HepG2 (cell line): ENCODE data around the gene PGLYRP4. TPM values are rescaled to one million over a fixed set of nuclear protein-coding genes. Genes with fewer than 3 reads are reported as not detected.

Experiments used
- ATAC-seq: fragments of 200-7000 bp; cut with Tn5 transposase; 3 replicates; pipeline ENCODE4 v1.9.1; 2020; ENCODE audit warnings: mild to moderate bottlenecking, moderate library complexity
- BruUV-seq: library from RNA; stranded (reverse); fragments of 400-500 nt; replicated peaks from 2 replicates; lab custom pipeline; 2021; lab: Mats Ljungman, UMichigan
- CTCF ChIA-PET: fragments of 300-600 bp; formaldehyde crosslinking; extraction: SDS; loops from one replicate; lab custom pipeline; 2021; ENCODE audit warnings: low total read pairs, inconsistent platforms, low intra/inter-chr PET ratio; lab: Yijun Ruan, JAX
- POLR2A ChIA-PET: fragments of 350-600 bp; sonication (Branson Sonifier 250); formaldehyde crosslinking; loops from one replicate; lab custom pipeline; 2020; ENCODE audit warnings: antibody characterized with exemption, inconsistent platforms; lab: Yijun Ruan, JAX
- DNase-seq: peaks from one replicate; pipeline ENCODE4 v3.0.0-alpha.2; 2015; ENCODE audit warnings: low spot score
- FAIRE-seq: peaks from 3 replicates; lab custom pipeline; 2011; peaks lifted over from hg19 to GRCh38; lab: Jason Lieb, UNC
- H2AFZ ChIP-seq: one replicate; pipeline ENCODE4 v1.6.1; 2011; ENCODE audit warnings: low read length, inconsistent platforms
- H3K27ac ChIP-seq: fragments of 300-600 bp; 3 replicates; pipeline ENCODE4 v1.8.0; 2011; ENCODE audit warnings: mixed run types, mild to moderate bottlenecking, mixed read lengths, low read length, inconsistent platforms; ENCODE audit not compliant: insufficient read depth; ENCODE audit errors: extremely low read length
- H3K27me3 ChIP-seq, 2 experiments: fragments of 200-600 bp in 1 of 2; 2 replicates in 1 of 2; 3 replicates in 1 of 2; pipeline versions ENCODE4 v1.6.0 to v1.8.0; 2011; ENCODE audit warnings: low read length in 2 of 2, mild to moderate bottlenecking in 2 of 2, moderate library complexity in 2 of 2, inconsistent platforms in 1 of 2; ENCODE audit not compliant: insufficient read depth in 2 of 2, control insufficient read depth in 1 of 2
- H3K36me3 ChIP-seq, 2 experiments: fragments of 200-600 bp in 1 of 2; replicated peaks in 1 of 2; 2 replicates in 1 of 2; 3 replicates in 1 of 2; pipeline versions ENCODE4 v1.5.1 to v1.8.0; 2011; ENCODE audit warnings: low read length in 2 of 2, inconsistent platforms in 1 of 2; ENCODE audit not compliant: insufficient read depth in 2 of 2, control insufficient read depth in 1 of 2
- H3K4me1 ChIP-seq: 2 replicates; pipeline ENCODE4 v1.5.1; 2012; ENCODE audit warnings: low read length, inconsistent platforms; ENCODE audit not compliant: insufficient read depth
- H3K4me2 ChIP-seq: 2 replicates; pipeline ENCODE4 v1.6.0; 2011; ENCODE audit warnings: low read depth, low read length, inconsistent platforms
- H3K4me3 ChIP-seq, 3 experiments: fragments of 200-600 bp in 1 of 3; sonication (generic), shearing (Covaris generic) in 1 of 3; replicated peaks in 1 of 3; 2 replicates each; pipeline ENCODE4 v1.5.1; 2011 to 2016; ENCODE audit warnings: low read length in 3 of 3, inconsistent platforms in 2 of 3, low read depth in 2 of 3, mild to moderate bottlenecking in 2 of 3, control low read depth in 1 of 3, mixed read lengths in 1 of 3; ENCODE audit not compliant: insufficient read depth in 1 of 3
- H3K79me2 ChIP-seq: one replicate; pipeline ENCODE4 v1.6.1; 2011; ENCODE audit warnings: low read length, inconsistent platforms; ENCODE audit not compliant: insufficient read depth
- H3K9ac ChIP-seq: 2 replicates; pipeline ENCODE4 v1.6.0; 2011; ENCODE audit warnings: mild to moderate bottlenecking, low read depth, low read length, inconsistent platforms; ENCODE audit not compliant: insufficient read depth
- H3K9me3 ChIP-seq: 2 replicates; pipeline ENCODE4 v1.5.1; 2012; ENCODE audit warnings: mild to moderate bottlenecking, low read length
- H4K20me1 ChIP-seq: 2 replicates; pipeline ENCODE4 v1.6.0; 2011; ENCODE audit warnings: inconsistent platforms, mild to moderate bottlenecking, low read length, moderate library complexity; ENCODE audit not compliant: insufficient read depth
- FIP1L1 ChIP-seq: fragments of 200-400 bp; formaldehyde crosslinking; IDR thresholded peaks from 2 replicates; pipeline ENCODE4 v1.6.1; 2018; ENCODE audit warnings: low read depth, mild to moderate bottlenecking, low read length, moderate library complexity, borderline replicate concordance; ENCODE audit not compliant: insufficient read depth
- HDAC1 ChIP-seq: sonication (generic); formaldehyde crosslinking; IDR thresholded peaks from 2 replicates; pipeline ENCODE4 v1.5.1; 2020; ENCODE audit warnings: mild to moderate bottlenecking, missing genetic modification reagents
- HNF4A ChIP-seq: sonication (generic); formaldehyde crosslinking; IDR thresholded peaks from 2 replicates; pipeline ENCODE4 v1.4.0; 2020; ENCODE audit warnings: missing genetic modification reagents
- HNF4G ChIP-seq, 2 experiments: sonication (generic) in 1 of 2; formaldehyde crosslinking in 1 of 2; IDR thresholded peaks; 2 replicates each; pipeline versions ENCODE4 v1.4.0 to v1.6.1; 2011 to 2020; ENCODE audit warnings: borderline replicate concordance in 2 of 2, low read depth in 2 of 2, mild to moderate bottlenecking in 2 of 2, low read length in 1 of 2, missing genetic modification reagents in 1 of 2, moderate library complexity in 1 of 2
- IKZF1 ChIP-seq: fragments of 450-650 bp; IDR thresholded peaks from 2 replicates; pipeline ENCODE4 v1.7.1; 2016
- IRX3 ChIP-seq: sonication (generic); formaldehyde crosslinking; IDR thresholded peaks from 2 replicates; pipeline ENCODE4 v1.8.1; 2023; ENCODE audit warnings: mild to moderate bottlenecking, low read depth, missing genetic modification reagents, borderline replicate concordance
- U2AF1 ChIP-seq: fragments of 200-400 bp; formaldehyde crosslinking; optimal IDR thresholded peaks from 2 replicates; pipeline ENCODE3; 2017; ENCODE audit warnings: mild to moderate bottlenecking, low read depth, low read length
- ZFAT ChIP-seq: sonication (generic); formaldehyde crosslinking; conservative IDR thresholded peaks from 2 replicates; pipeline ENCODE4 v1.8.1; 2023; ENCODE audit warnings: missing genetic modification reagents, inconsistent platforms
- WGBS: methylation state at CpG from one replicate; pipeline ENCODE4 v1.1.6; 2017; ENCODE audit warnings: low lambda C conversion rate; 5-methylcytosine and 5-hydroxymethylcytosine counted together
- in situ Hi-C: cut with HindIII; loops from 2 replicates; pipeline ENCODE4 v1.10.0; 2017; ENCODE audit warnings: low pct_unique_long_range_greater_than_20kb; ENCODE audit not compliant: extremely low pct_ligation_motif_present
- intact Hi-C: fragments of 100-400 bp; cut with micrococcal nuclease; formaldehyde crosslinking; loops from one replicate; pipeline ENCODE4 v1.10.0; 2022; ENCODE audit not compliant: unreplicated experiment
- polyA plus RNA-seq, 8 experiments: library from polyadenylated mRNA; depleted of rRNA in 3 of 8; stranded (reverse) in 7 of 8; unstranded in 1 of 8; fragments of >200 nt; fragmentation: Illumina TruSeq in 4 of 8; extraction: Trizol in 4 of 8; gene quantifications; 2 replicates each; pipeline versions ENCODE4 v1.2.1 to v1.2.3, GENCODE V29; 2011 to 2016; ENCODE audit warnings: low read depth in 4 of 8, missing spikeins in 1 of 8, mixed read lengths in 1 of 8; ENCODE audit not compliant: insufficient read depth in 1 of 8
- total RNA-seq, 5 experiments: library from RNA; depleted of rRNA; stranded (reverse); fragments of >200 nt; fragmentation: Illumina TruSeq; extraction: Trizol; gene quantifications; 2 replicates each; pipeline ENCODE4 v1.2.3, GENCODE V29; 2016; ENCODE audit warnings: low read depth in 1 of 5
- TF ChIP-seq, protein P1 (sequence below): IDR thresholded peaks from 2 replicates; pipeline ENCODE4 v1.6.1; 2018; ENCODE audit warnings: missing genetic modification reagents
- TF ChIP-seq, protein P2 (sequence below): fragments of 450-650 bp; IDR thresholded peaks from 2 replicates; pipeline ENCODE4 v1.6.1; 2017

The PGLYRP4 gene
- total and polyA plus RNA-seq, 2 of the 13 experiments (the other 11 are each of a cell fraction or from before 2014, with no cell fraction given) = not detected

DNA sequence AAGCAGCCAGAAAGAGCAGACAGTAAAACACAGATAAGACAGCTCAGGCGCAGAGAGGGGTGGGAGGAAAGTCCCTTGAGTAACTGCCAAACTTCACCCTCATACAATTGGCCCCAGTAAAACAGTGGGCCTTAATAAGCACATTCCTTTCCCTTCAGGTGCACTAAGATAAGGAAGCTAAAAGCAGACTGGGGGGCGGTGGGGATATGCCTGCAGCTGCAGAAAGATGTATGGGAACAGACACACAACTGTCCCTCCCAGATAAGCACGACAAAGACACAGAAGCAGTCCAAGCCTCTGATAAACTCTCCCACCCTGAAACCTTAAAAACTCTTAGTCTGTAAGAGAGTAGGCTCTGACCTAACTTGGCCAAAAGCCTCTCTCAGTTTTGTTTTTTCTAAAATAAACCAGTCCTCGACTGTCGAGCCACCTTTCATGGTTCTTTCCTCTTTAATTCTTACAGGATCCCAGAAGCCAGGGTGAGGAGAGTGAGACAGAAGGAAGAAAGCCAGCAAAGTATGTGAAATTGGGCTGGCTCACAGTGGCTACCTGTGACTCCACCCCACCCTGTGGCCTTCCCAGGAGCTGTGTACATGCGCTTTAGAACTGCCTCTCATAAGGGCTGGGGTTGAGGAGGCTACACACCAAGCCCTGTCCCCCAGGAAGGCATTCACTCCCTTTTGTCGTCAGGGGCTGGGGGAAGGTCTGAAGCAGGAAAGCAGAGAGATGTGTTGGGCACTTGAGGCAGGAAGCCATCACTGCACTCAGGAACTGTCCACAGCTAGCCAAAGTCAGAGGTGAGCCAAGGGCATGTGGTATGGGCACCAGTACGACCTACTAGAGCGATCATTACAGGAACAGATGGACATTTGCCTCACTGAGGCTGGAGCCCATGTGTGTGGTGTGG is 4.6 kb downstream of the PGLYRP4 start:
- Histone ChIP-seq H3K27me3 (peaks cover 2 to 6% of the 10 kb centered on the region in 2 experiments; a peak in 2 of 5 replicates), H3K4me2 (no peak overlapping the region)

More for the DNA sequence above, 4.6 kb downstream of the PGLYRP4 start:
- no peak overlapping the region for H2AFZ ChIP-seq
- no peaks in the 10 kb centered on the region for H4K20me1 ChIP-seq
- ChIA-PET CTCF (no interaction called here), POLR2A (no interaction called here)
- intact Hi-C loops (no loop called here), in situ Hi-C loops (no loop called here)
- no TSS peak for BruUV-seq
- 22% methylated on average over 9 of the region's 9 CpGs for WGBS
- no peaks in the 10 kb centered on the region for H3K36me3 ChIP-seq
- TF ChIP-seq, protein P1, sequence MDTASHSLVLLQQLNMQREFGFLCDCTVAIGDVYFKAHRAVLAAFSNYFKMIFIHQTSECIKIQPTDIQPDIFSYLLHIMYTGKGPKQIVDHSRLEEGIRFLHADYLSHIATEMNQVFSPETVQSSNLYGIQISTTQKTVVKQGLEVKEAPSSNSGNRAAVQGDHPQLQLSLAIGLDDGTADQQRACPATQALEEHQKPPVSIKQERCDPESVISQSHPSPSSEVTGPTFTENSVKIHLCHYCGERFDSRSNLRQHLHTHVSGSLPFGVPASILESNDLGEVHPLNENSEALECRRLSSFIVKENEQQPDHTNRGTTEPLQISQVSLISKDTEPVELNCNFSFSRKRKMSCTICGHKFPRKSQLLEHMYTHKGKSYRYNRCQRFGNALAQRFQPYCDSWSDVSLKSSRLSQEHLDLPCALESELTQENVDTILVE (CRISPR knock-in tag) = no peak
- no peak for TF ChIP-seq U2AF1
- no peak for TF ChIP-seq IKZF1
- no peak for TF ChIP-seq IRX3 (CRISPR knock-in tag)
- TF ChIP-seq HDAC1 (CRISPR knock-in tag) = no peak
- no peak for TF ChIP-seq FIP1L1
- TF ChIP-seq, protein P2, sequence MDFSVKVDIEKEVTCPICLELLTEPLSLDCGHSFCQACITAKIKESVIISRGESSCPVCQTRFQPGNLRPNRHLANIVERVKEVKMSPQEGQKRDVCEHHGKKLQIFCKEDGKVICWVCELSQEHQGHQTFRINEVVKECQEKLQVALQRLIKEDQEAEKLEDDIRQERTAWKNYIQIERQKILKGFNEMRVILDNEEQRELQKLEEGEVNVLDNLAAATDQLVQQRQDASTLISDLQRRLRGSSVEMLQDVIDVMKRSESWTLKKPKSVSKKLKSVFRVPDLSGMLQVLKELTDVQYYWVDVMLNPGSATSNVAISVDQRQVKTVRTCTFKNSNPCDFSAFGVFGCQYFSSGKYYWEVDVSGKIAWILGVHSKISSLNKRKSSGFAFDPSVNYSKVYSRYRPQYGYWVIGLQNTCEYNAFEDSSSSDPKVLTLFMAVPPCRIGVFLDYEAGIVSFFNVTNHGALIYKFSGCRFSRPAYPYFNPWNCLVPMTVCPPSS = no peak
- no peak for TF ChIP-seq HNF4G (IDR thresholded peaks at IDR 0.05; ENCODE audit: borderline replicate concordance, low read depth, low read length)
- no peak for TF ChIP-seq HNF4G (CRISPR knock-in tag; IDR thresholded peaks at IDR 0.05; ENCODE audit: borderline replicate concordance, low read depth)
- no peak for TF ChIP-seq ZFAT (CRISPR knock-in tag)
- TF ChIP-seq HNF4A = no peak
- no peak for ATAC-seq
- H3K4me1 ChIP-seq = no peaks in the 10 kb centered on the region
- H3K4me3 ChIP-seq = no peak overlapping the region
- H3K27ac ChIP-seq = no peak overlapping the region
- H3K9me3 ChIP-seq = no peaks in the 10 kb centered on the region
- no peak for DNase-seq
- no peak overlapping the region for H3K9ac ChIP-seq
- H3K79me2 ChIP-seq = no peaks in the 10 kb centered on the region
- FAIRE-seq = no peak
